Subcutaneous adipose tissue (tissue), 4 donors: ENCODE results near the gene DARS2. TPM values are rescaled to one million over a fixed set of nuclear protein-coding genes. Genes with fewer than 3 reads are reported as not detected.

Experiments used
- CTCF ChIP-seq: fragments of 450-650 bp; IDR thresholded peaks from one replicate; pipeline ENCODE4 v1.5.1; 2016; ENCODE audit warnings: low read depth, mild to moderate bottlenecking, control low read depth, antibody characterized with exemption, moderate library complexity
- small RNA-seq: library from RNA; depleted of rRNA; stranded (forward); fragments of <200 nt; gene quantifications from one replicate; pipeline ENCODE3, GENCODE V24; 2016
- total RNA-seq, 4 donors: library from RNA; depleted of rRNA; stranded (reverse); fragments of >200 nt; gene quantifications; one replicate each; pipeline ENCODE4 v1.1.0, GENCODE V29; 2016

Gene DARS2
- total RNA-seq, 4 donors from 2014 or later: 13.3 to 21.4 (median 15.6) TPM

- no peak for TF ChIP-seq CTCF
Observed at GRCh38 chr1:173900427-173900826, 76.0 kb downstream of the DARS2 start.

- TF ChIP-seq CTCF: no peak
Observed at GRCh38 chr1:173900992-173901391, 76.5 kb downstream of the DARS2 start.

- no peak for TF ChIP-seq CTCF
Observed at GRCh38 chr1:173903827-173904531, 79.5 kb downstream of the DARS2 start.

Small RNA genes lying within 50 kb of the gene (small RNA-seq; reads per million reads assigned to genes)
- gene RF00019: 0.49 reads per million

Other genes with a start within 250 kb of the DARS2 start
- under 1 TPM in 1 of 4 donors, not detected in 3; 0.34 TPM for gene SLC9C2, start 221.6 kb upstream of the DARS2 start, total RNA-seq
- not detected for gene TEX50, start 189.3 kb upstream of the DARS2 start, total RNA-seq
- under 1 TPM in 1 of 4 donors, not detected in 3; 0.34 TPM for gene ANKRD45, start 154.8 kb upstream of the DARS2 start, total RNA-seq
- gene KLHL20, start 109.7 kb upstream of the DARS2 start, total RNA-seq: 10 to 100 TPM; 27.7 to 45.2 (median 44.4) TPM
- 1 to 10 TPM; 4.9 to 8.5 (median 6.2) TPM for gene CENPL, start 210 bp downstream of the DARS2 start, total RNA-seq
- gene GAS5, start 43.3 kb downstream of the DARS2 start, total RNA-seq: 100 to 1,000 TPM; 330 to 419 (median 355) TPM
- gene ZBTB37, start 43.7 kb downstream of the DARS2 start, total RNA-seq: 10 to 100 TPM; 15.8 to 17.6 (median 17.2) TPM
- gene SERPINC1, start 92.7 kb downstream of the DARS2 start, total RNA-seq: under 1 TPM in 1 of 4 donors, not detected in 3; 0.51 TPM
- 10 to 100 TPM; 28.0 to 35.2 (median 31.1) TPM for gene RC3H1, start 197.7 kb downstream of the DARS2 start, total RNA-seq